Hindlimb muscle (tissue), 1 donor: ENCODE data around the gene GHRH. TPM values are rescaled to one million over a fixed set of nuclear protein-coding genes. Genes with fewer than 3 reads are reported as not detected.
A peak's percentile ranks its signal among the peaks of the same experiment; 100 is the strongest.

Experiments used
- DNase-seq: peaks from one replicate; pipeline ENCODE4 v3.0.0-alpha.2; 2013
- polyA plus RNA-seq: library from polyadenylated mRNA; unstranded; fragments of 120-200 nt; gene quantifications from one replicate; pipeline ENCODE4 v1.2.1, GENCODE V29; 2013; ENCODE audit not compliant: insufficient read length

GHRH gene
- polyA plus RNA-seq, 1 donor: not detected

GRCh38 chr20:37260923-37261322, 691 bp downstream of the GHRH start:
- no peak for DNase-seq

- no peak for DNase-seq
Observed at GRCh38 chr20:37259865-37260264, 1.7 kb downstream of the GHRH start.

GRCh38 chr20:37259031-37259430, 2.6 kb downstream of the GHRH start:
- DNase-seq: no peak

- DNase-seq: no peak
Observed at GRCh38 chr20:37257988-37258387, 3.6 kb downstream of the GHRH start.

GRCh38 chr20:37257530-37257929, 4.1 kb downstream of the GHRH start:
- no peak for DNase-seq

GRCh38 chr20:37256286-37256685, 5.3 kb downstream of the GHRH start:
- DNase-seq: no peak

- no peak for DNase-seq
Observed at GRCh38 chr20:37254114-37254878, 7.3 kb downstream of the GHRH start.

GRCh38 chr20:37253087-37253486, 8.5 kb downstream of the GHRH start:
- no peak for DNase-seq

GRCh38 chr20:37251825-37252477, 9.7 kb downstream of the GHRH start:
- DNase-seq: no peak

GRCh38 chr20:37249304-37249703, 12.3 kb downstream of the GHRH start:
- no peak for DNase-seq

- DNase-seq: no peak
Observed at GRCh38 chr20:37247547-37247946, 14.1 kb downstream of the GHRH start.

GRCh38 chr20:37246736-37247135, 14.9 kb downstream of the GHRH start:
- no peak for DNase-seq

GRCh38 chr20:37245216-37246150, 16.1 kb downstream of the GHRH start:
- no peak for DNase-seq

- DNase-seq: no peak
Observed at GRCh38 chr20:37244572-37244957, 17.0 kb downstream of the GHRH start.

- no peak for DNase-seq
Observed at GRCh38 chr20:37243937-37244571, 17.6 kb downstream of the GHRH start.

- no peak for DNase-seq
Observed at GRCh38 chr20:37243076-37243936, 18.3 kb downstream of the GHRH start.

- DNase-seq: no peak
Observed at GRCh38 chr20:37242503-37242902, 19.1 kb downstream of the GHRH start.

GRCh38 chr20:37240337-37241067, 21.1 kb downstream of the GHRH start:
- no peak for DNase-seq

GRCh38 chr20:37238935-37239451, 22.6 kb downstream of the GHRH start:
- DNase-seq: peak; percentile 47

GRCh38 chr20:37238426-37238825, 23.2 kb downstream of the GHRH start:
- no peak for DNase-seq

GRCh38 chr20:37237656-37238055, 24.0 kb downstream of the GHRH start:
- no peak for DNase-seq
